ENCODE data around the gene SPATA13. TPM values are rescaled to one million over a fixed set of nuclear protein-coding genes. Genes with fewer than 3 reads are reported as not detected.
A peak's percentile ranks its signal among the peaks of the same experiment; 100 is the strongest.

The SPATA13 gene
- total RNA-seq (8.3 and 8.8 TPM in 2 replicates), polyA plus RNA-seq (5.7 and 7.9 TPM in 2 replicates), polyA minus RNA-seq (8.1 and 14.8 TPM in 2 replicates)
- 7.5 TPM for total RNA-seq (2013)

GRCh38 chr13:24160458-24161009, at the start of gene SPATA13:
SPATA13 (plus strand) TSS chr13:24160720; CDS start chr13:24222930, 62,210 bp downstream.
- Histone ChIP-seq H3K27ac (ENCODE audit: low read length in 2 of 2) (no peak within 1 kb of the TSS), H3K4me1 (ENCODE audit: control insufficient read depth in 2 of 2, insufficient read depth in 2 of 2, low read length in 2 of 2) (peaks cover 9 to 20% of the 10 kb centered on the region in 2 donors), H3K36me3 (replicated peaks in 1 of 2; ENCODE audit: control extremely low read depth in 1 of 2, control insufficient read depth in 1 of 2, extremely low read depth in 1 of 2, insufficient read depth in 2 of 2, low read length in 1 of 2) (no peaks in the 10 kb centered on the region), H3K9me3 (ENCODE audit: control extremely low read depth in 1 of 3, control insufficient read depth in 2 of 3, insufficient read depth in 1 of 3, low read length in 2 of 3) (no peaks in the 10 kb centered on the region), H3K9ac (ENCODE audit: low read length) (peak within 1 kb of the TSS; percentile 81), H2AFZ (ENCODE audit: insufficient read depth, low read depth, low read length, poor library complexity, severe bottlenecking) (peak within 1 kb of the TSS; percentile 93), H4K20me1 (ENCODE audit: control insufficient read depth, insufficient read depth, low read length, poor library complexity, severe bottlenecking) (no peaks in the 10 kb centered on the region), H3K79me2 (ENCODE audit: control insufficient read depth, insufficient read depth, low read length) (no peaks in the 10 kb centered on the region), H3K4me2 (replicated peaks; ENCODE audit: low read depth, low read length, poor library complexity, severe bottlenecking) (peak within 1 kb of the TSS; percentile 100), H3K4me3 (ENCODE audit: control extremely low read depth in 1 of 5, extremely low read depth in 1 of 5, insufficient read depth in 1 of 5, low read depth in 2 of 5, low read length in 4 of 5) (peak within 1 kb of the TSS; percentile 6 to 80 (median 74)), H3K27me3 (replicated peaks in 1 of 4; ENCODE audit: control extremely low read depth in 1 of 4, control insufficient read depth in 3 of 4, insufficient read depth in 4 of 4, low read length in 3 of 4) (peaks cover 0 to 32% (median 11%) of the 10 kb centered on the region in 4 experiments)
- DNase-seq (peak; percentile 92), ATAC-seq (ENCODE audit: low read depth) (peak; percentile 95)
- Mint-ChIP-seq H3K27me3 (peaks cover 22% of the 10 kb centered on the region), H3K4me3 (peak within 1 kb of the TSS; percentile 87), H3K27ac (peak within 1 kb of the TSS; percentile 37), H3K9me3 (ENCODE audit: insufficient read depth) (no peaks in the 10 kb centered on the region), H3K4me1 (peaks cover 18% of the 10 kb centered on the region)
- intact Hi-C loops (cut with micrococcal nuclease) = loop anchor here (1.0 to 5.0 kb wide), 5 partner anchors 57 to 776 kb away; partner anchors contain the start of gene MIPEP
- under 1% methylated on average over 50 of the region's 50 CpGs for WGBS (ENCODE audit: insufficient coverage)
- ChIA-PET CTCF (interaction anchor here (1.3 to 2.3 kb wide), 3 partner anchors 22 to 140 kb away, joined by 4 to 11 read pairs (median 4); no protein-coding TSS in a partner anchor), POLR2A (interaction anchor here (0.5 to 0.6 kb wide), 2 partner anchors 26 to 307 kb away, joined by 3 to 5 read pairs; no protein-coding TSS in a partner anchor)
- TF ChIP-seq EZH2 (IDR thresholded peaks at IDR 0.05; ENCODE audit: borderline replicate concordance, insufficient read depth, low read depth, low read length, poor library complexity, severe bottlenecking) (no peak), CTCF (IDR thresholded peaks at IDR 0.05) (no peak)

GRCh38 chr13:24112791-24113190, 47.7 kb upstream of the SPATA13 start:
- CTCF ChIA-PET = no interaction called here
- Histone ChIP-seq H4K20me1 (ENCODE audit: control insufficient read depth, insufficient read depth, low read length, poor library complexity, severe bottlenecking) (no peaks in the 10 kb centered on the region), H3K79me2 (ENCODE audit: control insufficient read depth, insufficient read depth, low read length) (no peaks in the 10 kb centered on the region), H2AFZ (ENCODE audit: insufficient read depth, low read depth, low read length, poor library complexity, severe bottlenecking) (no peak overlapping the region), H3K4me3 (ENCODE audit: control extremely low read depth in 1 of 5, extremely low read depth in 1 of 5, insufficient read depth in 1 of 5, low read depth in 2 of 5, low read length in 4 of 5) (no peak overlapping the region), H3K9ac (ENCODE audit: low read length) (no peak overlapping the region), H3K36me3 (replicated peaks in 1 of 2; ENCODE audit: control extremely low read depth in 1 of 2, control insufficient read depth in 1 of 2, extremely low read depth in 1 of 2, insufficient read depth in 2 of 2, low read length in 1 of 2) (no peaks in the 10 kb centered on the region), H3K27ac (ENCODE audit: low read length in 2 of 2) (no peak overlapping the region), H3K4me1 (ENCODE audit: control insufficient read depth in 2 of 2, insufficient read depth in 2 of 2, low read length in 2 of 2) (no peaks in the 10 kb centered on the region), H3K9me3 (ENCODE audit: control extremely low read depth in 1 of 3, control insufficient read depth in 2 of 3, insufficient read depth in 1 of 3, low read length in 2 of 3) (peaks cover 0 to 4% (median 0%) of the 10 kb centered on the region in 3 donors), H3K27me3 (replicated peaks in 1 of 4; ENCODE audit: control extremely low read depth in 1 of 4, control insufficient read depth in 3 of 4, insufficient read depth in 4 of 4, low read length in 3 of 4) (peaks cover 0 to 2% (median 0%) of the 10 kb centered on the region in 4 experiments), H3K4me2 (replicated peaks; ENCODE audit: low read depth, low read length, poor library complexity, severe bottlenecking) (no peak overlapping the region)
- Mint-ChIP-seq H3K27me3 (peaks cover 21% of the 10 kb centered on the region), H3K4me1 (no peaks in the 10 kb centered on the region), H3K27ac (no peak overlapping the region), H3K4me3 (no peak overlapping the region), H3K9me3 (ENCODE audit: insufficient read depth) (no peaks in the 10 kb centered on the region)
- WGBS (ENCODE audit: insufficient coverage) = 100% methylated on average over 2 of the region's 5 CpGs
- ATAC-seq (ENCODE audit: low read depth) = no peak
- intact Hi-C loops (cut with micrococcal nuclease) = no loop called here
- POLR2A ChIA-PET = no interaction called here
- DNase-seq = no peak
- no peak for TF ChIP-seq EZH2 (IDR thresholded peaks at IDR 0.05; ENCODE audit: borderline replicate concordance, insufficient read depth, low read depth, low read length, poor library complexity, severe bottlenecking)
- TF ChIP-seq CTCF (IDR thresholded peaks at IDR 0.05) = no peak

Measured in B cell (primary cell).